Endothelial cell of umbilical vein (primary cell): ENCODE data around the gene TCHHL1. TPM values are rescaled to one million over a fixed set of nuclear protein-coding genes. Genes with fewer than 3 reads are reported as not detected.

Experiments
- BruUV-seq: library from RNA; stranded (reverse); fragments of 400-500 nt; replicated peaks from 2 replicates; lab custom pipeline; 2021; lab: Mats Ljungman, UMichigan
- CTCF ChIA-PET: fragments of 300-600, 350-600 bp; sonication (Branson Sonifier 250); formaldehyde crosslinking; loops from one replicate; lab custom pipeline; 2021; ENCODE audit warnings: antibody characterized with exemption, inconsistent platforms; lab: Charles Lee
- POLR2A ChIA-PET: fragments of 300-600, 350-600 bp; sonication (Branson Sonifier 250); formaldehyde crosslinking; loops from one replicate; lab custom pipeline; 2021; ENCODE audit warnings: antibody characterized with exemption, inconsistent platforms; lab: Charles Lee
- DNase-seq: peaks from one replicate; pipeline ENCODE4 v3.0.0-alpha.2; 2011; ENCODE audit warnings: low read depth, low spot score
- FAIRE-seq: peaks from 2 replicates; lab custom pipeline; 2011; peaks lifted over from hg19 to GRCh38; lab: Jason Lieb, UNC
- H2AFZ ChIP-seq: 2 replicates; pipeline ENCODE4 v1.6.0; 2012; ENCODE audit warnings: low read depth, low read length, control low read depth, inconsistent platforms
- H3K27ac ChIP-seq: 2 replicates; pipeline ENCODE4 v1.5.1; 2011; ENCODE audit warnings: low read depth, mild to moderate bottlenecking, control low read depth, low read length, moderate library complexity; ENCODE audit not compliant: insufficient read depth
- H3K27me3 ChIP-seq, 2 experiments: 2 replicates each; pipeline versions ENCODE4 v1.6.0 to v1.6.1; 2011; ENCODE audit warnings: low read length in 2 of 2, mixed read lengths in 1 of 2; ENCODE audit not compliant: control insufficient read depth in 2 of 2, insufficient read depth in 2 of 2
- H3K36me3 ChIP-seq, 2 experiments: 2 replicates in 1 of 2; 3 replicates in 1 of 2; pipeline ENCODE4 v1.5.1; 2011; ENCODE audit warnings: low read length in 2 of 2, mild to moderate bottlenecking in 1 of 2, moderate library complexity in 1 of 2; ENCODE audit not compliant: control insufficient read depth in 2 of 2, insufficient read depth in 2 of 2; ENCODE audit errors: extremely low read depth in 1 of 2
- H3K4me1 ChIP-seq: 3 replicates; pipeline ENCODE4 v1.5.1; 2011; ENCODE audit warnings: mild to moderate bottlenecking, low read length; ENCODE audit not compliant: control insufficient read depth, insufficient read depth; ENCODE audit errors: extremely low read depth
- H3K4me2 ChIP-seq: 2 replicates; pipeline ENCODE4 v1.6.1; 2011; ENCODE audit warnings: low read length, control low read depth, mixed read lengths; ENCODE audit not compliant: insufficient read depth
- H3K4me3 ChIP-seq, 3 experiments: fragments of 200-600 bp in 1 of 3; sonication (generic), shearing (Covaris generic) in 1 of 3; replicated peaks in 1 of 3; 2 replicates each; pipeline ENCODE4 v1.5.1; 2011 to 2016; ENCODE audit warnings: control low read depth in 3 of 3, low read length in 3 of 3, mild to moderate bottlenecking in 2 of 3, inconsistent platforms in 1 of 3, low read depth in 1 of 3, moderate library complexity in 1 of 3; ENCODE audit not compliant: insufficient read depth in 1 of 3
- H3K79me2 ChIP-seq: 2 replicates; pipeline ENCODE4 v1.6.0; 2012; ENCODE audit warnings: low read length, inconsistent platforms; ENCODE audit not compliant: control insufficient read depth, insufficient read depth
- H3K9ac ChIP-seq: replicated peaks from 2 replicates; pipeline ENCODE3; 2011; ENCODE audit warnings: low read length, control low read depth; ENCODE audit not compliant: insufficient read depth; ENCODE audit errors: extremely low read depth
- H3K9me1 ChIP-seq: replicated peaks from 3 replicates; pipeline ENCODE4 v1.6.0; 2011; ENCODE audit warnings: mild to moderate bottlenecking, low read length; ENCODE audit not compliant: control insufficient read depth, insufficient read depth; ENCODE audit errors: extremely low read depth
- H3K9me3 ChIP-seq: replicated peaks from 2 replicates; pipeline ENCODE4 v1.5.1; 2012; ENCODE audit warnings: low read length, inconsistent platforms; ENCODE audit not compliant: control insufficient read depth, insufficient read depth
- H4K20me1 ChIP-seq: replicated peaks from 2 replicates; pipeline ENCODE3; 2011; ENCODE audit warnings: mild to moderate bottlenecking, low read length; ENCODE audit not compliant: control insufficient read depth, insufficient read depth; ENCODE audit errors: extremely low read depth
- EZH2 ChIP-seq: IDR thresholded peaks from 2 replicates; pipeline ENCODE4 v1.6.1; 2012; ENCODE audit warnings: borderline replicate concordance, low read depth, mild to moderate bottlenecking, moderate library complexity, low read length, inconsistent platforms; ENCODE audit not compliant: severe bottlenecking
- GATA2 ChIP-seq: IDR thresholded peaks from 2 replicates; pipeline ENCODE4 v1.7.0; 2011; ENCODE audit warnings: low read depth, mild to moderate bottlenecking, moderate library complexity, mixed read lengths, low read length; ENCODE audit not compliant: insufficient read length, insufficient read depth
- MAX ChIP-seq: IDR thresholded peaks from 2 replicates; pipeline ENCODE4 v1.6.1; 2011; ENCODE audit not compliant: insufficient read depth, insufficient read length
- POLR2AphosphoS5 ChIP-seq: IDR thresholded peaks from 2 replicates; pipeline ENCODE4 v1.6.1; 2012; ENCODE audit warnings: low read depth, mild to moderate bottlenecking, control low read depth, low read length, moderate library complexity; ENCODE audit not compliant: insufficient read depth
- dilution Hi-C: fragments of 300-500 bp; cut with MboI; formaldehyde crosslinking; loops from one replicate; pipeline ENCODE4 v1.15.0; 2019; ENCODE audit warnings: low sequenced_read_pairs; ENCODE audit not compliant: extremely low pct_ligation_motif_present
- intact Hi-C: fragments of 100-400 bp; cut with micrococcal nuclease; formaldehyde crosslinking; loops from one replicate; pipeline ENCODE4 v1.10.0; 2022
- polyA plus RNA-seq, 4 experiments: library from polyadenylated mRNA; depleted of rRNA in 3 of 4; stranded (reverse) in 3 of 4; unstranded in 1 of 4; fragments of >200 nt; gene quantifications; 2 replicates each; pipeline versions ENCODE4 v1.2.1 to v1.2.3, GENCODE V29; 2011 to 2012; ENCODE audit warnings: missing spikeins in 1 of 4
- total RNA-seq: library from RNA; stranded (reverse); gene quantifications from 2 replicates; pipeline ENCODE4 v1.2.3, GENCODE V29; 2021

The TCHHL1 gene
- total and polyA plus RNA-seq, 2 donors (not counting 3 experiments of a cell fraction or from before 2014, with no cell fraction given), result not detected

- intact Hi-C loops (no loop called here), dilution Hi-C loops (no loop called here)
- Histone ChIP-seq H3K4me3 (peak overlapping the region; percentile 19 to 35 (median 33)), H3K9me3 (no peaks in the 10 kb centered on the region), H3K9ac (no peak overlapping the region), H3K36me3 (no peaks in the 10 kb centered on the region), H4K20me1 (no peaks in the 10 kb centered on the region), H3K27ac (no peak overlapping the region), H3K27me3 (peaks cover 77 to 94% of the 10 kb centered on the region in 2 experiments), H2AFZ (peak overlapping the region; percentile 54), H3K9me1 (no peaks in the 10 kb centered on the region), H3K4me2 (peak overlapping the region; percentile 32), H3K79me2 (no peaks in the 10 kb centered on the region), H3K4me1 (peaks cover 33% of the 10 kb centered on the region)
- BruUV-seq, result no TSS peak
- FAIRE-seq (no peak), DNase-seq (peak; percentile 49)
- peak; percentile 28 for TF ChIP-seq EZH2
- TF ChIP-seq MAX, result no peak
- ChIA-PET POLR2A (no interaction called here), CTCF (interaction anchor here (0.9 to 4.6 kb wide), 9 partner anchors 13 to 349 kb away, joined by 3 to 28 read pairs (median 4); no protein-coding TSS in a partner anchor)
Observed at GRCh38 chr1:152110365-152110859, 21.5 kb upstream of the TCHHL1 start.

GRCh38 chr1:152109998-152110294 lies 21.1 kb upstream of the TCHHL1 start:
- Histone ChIP-seq H3K4me3 (no peak overlapping the region), H2AFZ (peak overlapping the region; percentile 54), H3K4me2 (peak overlapping the region; percentile 32), H3K9me1 (no peaks in the 10 kb centered on the region), H3K9ac (no peak overlapping the region), H3K79me2 (no peaks in the 10 kb centered on the region), H3K27me3 (peaks cover 75 to 93% of the 10 kb centered on the region in 2 experiments), H3K36me3 (no peaks in the 10 kb centered on the region), H3K27ac (no peak overlapping the region), H3K4me1 (peaks cover 33% of the 10 kb centered on the region), H4K20me1 (no peaks in the 10 kb centered on the region), H3K9me3 (no peaks in the 10 kb centered on the region)
- dilution Hi-C loops (no loop called here), intact Hi-C loops (loop anchor here (5.0 kb wide), 1 partner anchor 58 kb away; no protein-coding TSS in a partner anchor)
- CTCF ChIA-PET, result interaction anchor here (1.0 to 4.6 kb wide), 8 partner anchors 22 to 349 kb away, joined by 3 to 28 read pairs (median 5); no protein-coding TSS in a partner anchor
- TF ChIP-seq POLR2AphosphoS5, result no peak
- TF ChIP-seq GATA2, result no peak
- POLR2A ChIA-PET, result no interaction called here
- DNase-seq (no peak), FAIRE-seq (no peak)
- BruUV-seq, result no TSS peak
